NCI-H748 treated with DMSO at 0.1 percent for 48 hours (cell line): ENCODE measurements around the gene GAPDH.
"Not testable (repeated sequence)": the region's sequence is repeated elsewhere in the genome, so short reads cannot be mapped to it uniquely, and the experiment has no call there.

Experiments
- DNase-seq: peaks from one replicate; lab custom pipeline; 2025; lab: John Stamatoyannopoulos, UW

The GAPDH gene

DNA sequence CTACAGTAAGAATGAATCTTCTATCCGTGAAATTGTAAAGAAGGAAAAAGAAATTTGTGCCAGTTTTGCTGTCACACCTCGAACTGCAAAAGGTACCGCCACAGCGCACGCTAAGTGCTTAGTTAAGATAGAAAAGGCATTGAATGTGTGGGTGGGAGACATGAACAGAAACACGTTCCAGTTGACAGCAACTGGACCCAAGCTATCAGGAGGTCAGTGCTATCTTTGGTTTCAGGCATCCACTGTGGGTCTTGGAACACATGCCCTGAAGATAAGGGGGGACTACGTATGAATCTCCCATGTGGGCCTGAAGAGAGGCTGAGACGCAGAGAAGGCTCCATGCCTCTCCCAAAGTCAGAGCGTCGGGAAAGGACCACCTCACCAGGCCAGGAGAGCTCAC is 11.7 kb downstream of the GAPDH start:
- DNase-seq, result no peak

DNA sequence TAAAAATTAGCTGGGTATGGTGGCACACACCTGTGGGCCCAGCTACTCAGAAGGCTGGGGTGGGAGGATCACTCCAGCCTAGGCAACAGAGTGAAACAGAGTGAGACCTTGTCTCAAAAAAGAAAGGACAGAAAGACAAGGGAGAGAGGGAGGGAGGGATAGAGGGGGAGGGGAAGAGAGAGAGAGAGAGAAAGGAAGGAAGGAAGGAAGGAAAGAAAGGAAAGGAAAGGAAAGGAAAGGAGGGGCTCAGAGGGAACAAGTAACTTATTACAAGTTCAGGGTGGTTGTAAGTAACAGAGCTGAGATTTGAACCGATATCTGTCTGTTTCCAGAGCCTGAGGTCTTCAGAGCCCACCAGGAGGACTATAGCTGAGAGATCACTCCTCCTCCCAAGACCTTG is 13.2 kb downstream of the GAPDH start:
- no peak for DNase-seq

DNA sequence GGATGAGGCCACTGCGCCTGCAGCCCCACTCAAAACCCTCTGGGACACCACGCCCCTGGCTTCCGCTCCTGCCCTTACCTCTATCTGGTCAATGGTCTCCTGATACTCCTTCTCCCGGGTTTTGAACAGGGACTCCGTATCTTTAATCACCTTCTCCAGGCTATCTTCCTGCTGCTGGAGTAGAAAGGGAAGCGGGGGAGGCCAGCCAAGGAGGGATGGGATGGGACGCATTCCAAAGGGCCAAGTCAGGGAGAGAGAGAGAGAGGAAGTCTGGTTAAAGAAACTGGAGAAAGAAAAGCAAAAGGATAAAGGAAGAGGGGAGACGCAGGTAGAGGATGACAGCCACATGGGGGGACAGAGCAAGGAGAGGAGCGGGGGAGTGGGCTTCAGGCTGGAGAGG is 13.7 kb downstream of the GAPDH start:
- DNase-seq, result no peak

DNA sequence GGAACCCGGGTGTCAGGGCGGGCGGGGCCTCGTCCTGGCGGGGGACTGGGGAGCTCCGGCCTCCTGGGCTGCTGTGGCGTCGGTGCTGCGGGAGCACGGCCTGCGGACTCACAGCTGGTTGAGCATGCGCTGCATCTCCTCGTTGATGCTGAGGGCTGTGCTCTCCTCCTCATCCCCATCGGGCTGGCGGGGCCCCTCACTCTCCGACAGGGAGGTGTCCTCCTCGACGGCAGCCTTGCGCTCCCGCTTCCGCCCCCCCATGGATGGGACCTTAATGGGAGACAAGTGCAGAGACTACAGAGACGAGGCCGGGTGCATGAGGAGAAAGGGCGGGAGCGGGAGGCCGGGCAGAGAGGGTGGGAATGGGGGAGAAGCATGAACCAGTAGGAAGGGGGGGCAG is 14.2 kb downstream of the GAPDH start:
- no peak for DNase-seq

DNA sequence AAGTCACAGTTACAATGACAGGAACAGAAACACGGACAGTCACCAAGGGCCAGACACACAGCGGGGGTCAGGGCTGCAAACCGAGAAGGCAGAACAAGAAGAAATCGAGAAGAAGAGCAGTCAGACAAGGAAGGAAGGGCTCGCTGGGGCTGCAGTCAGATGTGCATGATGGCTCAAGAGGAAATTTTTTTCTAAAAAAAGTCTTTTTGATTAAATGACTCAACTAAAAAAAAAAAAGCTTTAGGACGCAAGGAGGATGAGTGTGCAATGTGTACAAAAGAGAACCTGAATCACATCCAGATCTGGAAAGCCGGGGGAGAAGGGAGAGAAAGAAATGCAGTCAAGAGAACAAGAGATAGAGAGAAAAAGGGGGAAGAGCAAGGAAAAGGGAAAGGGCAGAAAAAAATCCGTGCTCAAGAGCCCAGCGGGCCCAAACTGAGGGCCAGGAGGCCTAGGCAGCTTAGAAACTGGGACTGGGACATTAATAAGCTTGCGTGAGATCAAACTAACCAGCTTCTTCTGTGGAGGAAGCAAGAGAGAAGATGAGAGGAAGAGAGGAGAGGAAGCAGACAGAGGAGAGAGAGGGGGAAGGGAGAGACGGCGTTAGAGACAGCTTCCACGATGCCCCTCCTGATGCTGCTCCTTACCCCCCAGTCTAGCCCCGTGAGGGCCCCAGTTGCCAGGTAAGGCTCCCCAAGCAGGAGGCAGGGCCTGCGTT is 14.8 kb downstream of the GAPDH start:
- no peak for DNase-seq

DNA sequence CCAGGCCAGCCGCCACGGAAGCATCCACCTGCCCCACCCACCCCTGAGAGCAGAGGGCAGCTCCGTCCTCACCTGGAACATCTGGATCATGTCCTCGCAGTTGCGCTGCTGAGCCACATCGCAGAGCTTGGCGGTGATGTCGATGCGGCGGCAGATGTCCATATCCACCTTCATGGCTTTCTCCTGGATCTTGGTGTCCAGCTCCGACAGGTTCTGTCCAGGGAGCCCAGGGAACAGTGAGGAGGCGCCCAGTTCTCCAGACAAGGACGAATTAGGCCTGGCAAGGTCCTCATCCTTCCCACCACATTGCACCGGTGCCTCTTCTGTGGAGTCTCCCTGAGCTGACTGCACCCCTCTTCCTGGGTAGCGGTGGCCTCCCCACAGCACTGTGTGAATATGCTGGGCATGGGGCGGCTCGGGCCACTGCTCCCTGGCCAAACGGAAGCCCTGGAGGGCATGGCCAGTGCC is 15.4 kb downstream of the GAPDH start:
- DNase-seq, result no peak

DNA sequence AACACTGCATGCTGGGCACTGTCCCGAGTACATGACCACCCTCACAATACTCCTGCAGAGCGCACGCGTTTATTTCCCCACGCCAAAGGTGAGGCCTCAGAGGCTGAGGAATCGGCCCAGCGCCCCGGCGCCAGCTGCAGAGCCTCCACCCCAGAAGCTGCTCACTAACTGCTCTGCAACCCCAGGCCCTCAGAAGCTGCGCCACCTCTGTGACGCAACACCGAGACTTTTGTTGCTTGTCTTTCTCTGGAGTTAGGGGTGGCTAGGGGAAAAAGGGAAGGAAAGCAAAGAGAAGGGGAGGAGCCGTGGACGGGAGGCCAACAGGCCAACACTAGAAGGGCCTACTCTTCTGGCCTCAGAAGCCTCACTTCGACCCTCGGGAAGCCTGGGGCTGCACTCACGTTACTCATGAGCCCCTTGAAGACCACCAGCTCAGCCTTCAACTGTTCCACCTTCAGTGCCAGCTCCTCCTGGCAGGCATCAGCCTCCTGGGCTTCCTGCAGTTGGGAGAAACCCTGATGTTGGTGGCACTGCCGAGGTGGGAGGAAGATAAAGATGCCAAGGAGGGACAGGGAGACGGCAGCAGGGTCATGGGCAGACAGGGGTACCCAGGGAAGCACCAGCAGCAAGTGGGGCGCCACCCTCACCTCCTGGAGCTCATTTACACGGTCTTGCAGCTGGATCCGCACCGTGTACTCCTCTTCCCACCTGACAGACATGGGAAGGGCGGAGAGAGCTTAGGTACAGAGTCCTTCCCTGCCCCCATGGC is 16.2 kb downstream of the GAPDH start:
- no peak for DNase-seq

DNA sequence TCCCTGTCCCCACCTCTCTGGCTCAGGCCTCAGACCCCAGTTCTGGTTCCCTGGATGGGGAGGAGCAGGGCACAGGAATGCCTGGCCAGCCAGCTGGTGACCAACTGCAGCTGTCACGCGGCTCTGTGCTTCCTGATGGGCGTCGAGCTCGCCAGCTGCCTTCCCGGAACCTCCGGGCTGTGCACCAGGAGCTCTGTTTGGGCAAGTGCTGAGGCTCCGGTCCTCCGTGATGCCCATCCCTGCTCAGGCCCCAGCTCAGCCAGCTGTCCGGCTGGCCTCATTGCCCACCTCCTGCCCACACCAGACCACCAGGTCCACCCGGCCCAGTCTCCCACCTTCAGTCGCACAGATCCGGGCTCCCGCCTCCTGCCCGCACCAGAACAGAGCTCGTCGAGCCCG is 16.7 kb downstream of the GAPDH start:
- no peak for DNase-seq

DNA sequence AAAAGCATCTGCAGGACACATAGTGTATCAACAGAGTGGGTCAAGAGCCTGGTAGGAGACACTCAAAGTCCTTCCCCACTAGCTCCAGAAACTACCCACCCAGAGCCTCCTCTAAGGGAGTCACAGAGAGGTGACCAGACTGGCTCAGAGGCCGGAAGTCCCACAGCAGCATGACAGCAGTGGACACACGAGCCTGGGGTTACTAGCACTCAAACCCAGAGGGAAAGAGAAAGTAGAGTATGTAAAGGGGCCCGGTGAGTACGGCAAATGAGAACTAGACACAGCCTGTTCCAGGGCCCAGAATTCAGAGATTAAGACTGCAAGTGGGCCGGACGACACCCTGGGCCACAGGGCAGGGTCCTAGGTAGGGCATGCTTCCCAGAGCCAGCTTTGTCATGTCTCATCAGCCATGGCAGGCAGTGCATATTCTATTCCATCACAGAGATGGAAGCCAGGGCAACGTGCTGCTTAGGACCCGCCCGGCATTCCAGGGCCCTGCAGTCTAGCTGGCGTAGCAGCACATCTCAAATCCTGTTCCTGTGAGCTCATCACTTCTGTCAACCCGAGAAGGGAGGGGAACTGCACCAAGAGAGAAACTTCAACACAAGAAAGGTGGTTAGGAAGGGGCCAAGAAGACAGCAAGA is 17.3 kb downstream of the GAPDH start:
- no peak for DNase-seq

DNA sequence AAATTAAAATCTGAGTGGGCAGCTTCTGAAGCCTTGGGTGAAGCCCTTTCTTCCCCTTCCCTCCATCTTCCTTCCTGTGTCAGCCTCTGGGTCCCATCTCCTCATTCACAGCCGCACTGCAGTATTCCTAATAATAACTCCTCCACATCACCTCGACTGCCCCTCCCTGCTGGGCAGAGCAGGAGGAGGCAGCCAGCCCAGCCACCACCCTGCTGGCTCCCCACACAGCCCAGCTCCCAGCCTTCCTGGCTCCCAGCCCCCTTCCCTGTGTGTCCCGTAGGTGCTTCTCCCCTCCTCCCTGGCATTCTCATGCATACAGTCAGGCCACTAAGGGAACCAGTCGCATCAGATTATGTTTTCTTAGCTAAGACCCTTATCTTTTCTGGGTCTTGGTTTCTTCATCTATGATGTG is 17.8 kb downstream of the GAPDH start:
- DNase-seq, result no peak

DNA sequence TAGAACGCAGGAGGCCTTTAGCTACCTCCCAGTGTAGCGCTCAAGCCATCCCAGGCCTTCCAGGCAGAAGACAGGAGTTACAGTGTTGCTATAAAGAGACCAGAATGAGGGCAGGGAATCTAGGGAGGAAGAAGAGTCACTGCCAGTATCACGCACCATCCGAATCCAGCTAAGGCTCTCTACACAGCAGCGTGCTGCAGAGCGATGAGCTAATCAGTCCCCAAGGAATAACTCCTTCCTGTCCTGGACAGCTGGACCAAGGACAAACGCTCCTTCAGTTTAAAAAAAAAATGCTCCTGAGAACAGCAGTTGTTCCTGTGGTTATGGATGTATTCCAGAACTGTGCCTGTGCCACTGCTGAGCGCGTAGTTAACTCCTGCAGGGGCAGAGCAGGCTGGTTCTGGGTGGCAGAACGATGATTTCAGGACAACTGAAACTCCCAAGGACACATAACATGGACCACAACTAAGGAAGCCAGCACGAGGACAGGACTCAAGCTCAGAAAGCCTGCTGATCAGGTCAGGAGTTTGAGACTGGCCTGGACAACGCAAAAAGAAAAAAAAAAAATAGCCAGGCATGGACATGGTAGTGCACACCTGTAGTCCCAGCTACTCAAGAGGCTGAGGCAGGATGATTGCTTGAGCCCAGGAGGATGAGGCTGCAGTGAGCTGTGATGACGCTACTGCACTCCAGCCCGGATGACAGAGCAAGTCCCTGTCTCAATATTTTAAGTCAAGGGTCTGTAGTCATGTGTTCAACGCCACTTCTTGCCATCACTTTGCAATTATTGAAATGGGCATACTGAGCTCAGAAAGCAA is 18.9 kb downstream of the GAPDH start:
- DNase-seq, result no peak

DNA sequence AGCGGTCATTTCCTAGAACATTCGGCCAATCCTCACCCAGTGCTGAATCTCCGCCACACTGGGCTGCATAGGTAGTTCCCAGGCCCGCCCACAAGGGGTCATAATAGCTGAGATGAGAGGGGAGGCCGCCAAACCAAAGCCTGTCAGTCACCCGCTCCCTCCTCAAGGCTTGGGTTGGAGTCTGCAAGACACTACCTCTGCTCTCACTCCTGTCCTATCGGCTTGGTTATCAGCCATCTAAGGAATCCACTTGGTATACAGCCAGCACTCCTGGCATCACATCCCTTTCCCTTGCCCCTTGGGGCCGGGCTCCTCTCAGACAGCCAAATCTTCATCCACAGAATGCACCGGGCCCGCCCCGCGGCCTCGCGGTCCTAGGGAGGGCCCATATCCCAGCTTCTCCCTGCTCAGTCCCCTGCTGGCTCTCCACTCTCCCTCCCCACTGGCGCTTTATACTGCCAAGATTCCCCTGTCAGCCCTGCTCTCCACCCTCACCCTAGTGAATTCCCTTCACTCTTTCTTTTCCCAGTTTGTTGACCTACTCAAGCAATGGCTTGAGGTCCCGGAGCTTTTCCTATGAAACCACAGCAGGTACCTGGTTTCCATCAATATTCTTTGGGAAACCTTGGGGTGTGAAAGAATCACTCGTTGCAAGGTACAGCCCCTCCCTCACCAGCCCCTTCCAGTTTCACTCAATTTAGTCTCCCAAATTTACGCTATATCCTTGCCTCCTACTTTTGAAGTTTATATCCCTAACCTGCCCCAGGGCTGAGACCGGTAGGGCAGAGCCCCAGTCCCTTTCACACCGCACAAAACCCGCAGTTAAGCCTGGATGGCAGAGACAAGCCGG is 20.1 kb downstream of the GAPDH start:
- DNase-seq, result no peak

DNA sequence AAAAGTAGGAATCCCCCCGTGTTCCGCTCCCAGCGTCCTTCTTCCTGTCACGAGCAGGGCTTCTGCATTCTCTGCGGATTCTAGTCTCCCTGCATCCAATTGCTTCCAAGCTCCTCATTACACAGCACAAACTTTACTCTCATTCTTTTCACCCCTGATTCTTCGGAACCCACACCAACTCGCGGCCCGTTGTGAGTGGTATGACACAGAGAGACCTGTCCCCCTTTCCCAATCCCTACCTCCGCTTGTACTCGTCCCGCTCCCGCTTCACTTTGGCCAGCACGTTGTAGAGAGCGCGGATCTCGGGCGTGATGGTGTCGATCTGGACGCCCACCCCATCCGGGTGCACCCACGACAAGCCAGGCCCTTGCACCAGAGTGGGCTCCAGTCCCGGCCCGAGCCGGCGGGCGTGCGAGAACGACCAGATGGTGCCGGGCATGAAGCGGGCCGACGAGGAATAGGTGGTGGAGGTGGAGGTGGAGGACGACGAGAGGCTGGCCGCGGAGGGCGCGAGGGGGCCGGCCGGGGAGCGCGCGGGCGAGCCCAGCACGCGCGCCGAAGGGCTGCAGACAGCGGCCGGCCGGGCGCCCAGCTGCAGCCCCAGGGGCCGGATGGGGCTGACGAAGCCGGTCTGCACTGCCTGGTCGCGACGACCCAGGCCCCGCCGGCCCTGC is 20.8 kb downstream of the GAPDH start:
- no peak for DNase-seq

DNA sequence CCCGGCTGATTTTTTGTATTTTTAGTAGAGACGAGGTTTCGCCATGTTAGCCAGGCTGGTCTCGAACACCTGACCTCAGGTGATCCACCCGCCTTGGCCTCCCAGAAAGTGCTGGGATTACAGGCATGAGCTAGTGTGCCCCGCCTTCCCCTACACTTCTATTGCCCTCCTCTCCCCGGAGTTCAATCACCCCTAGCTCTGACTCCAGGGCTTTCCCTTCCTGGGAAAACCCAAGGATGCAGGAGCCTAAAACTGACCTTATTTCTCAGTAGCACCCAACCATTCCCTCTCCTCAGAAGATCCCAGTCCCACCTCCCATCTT is 22.1 kb downstream of the GAPDH start:
- not testable (repeated sequence) for DNase-seq

DNA sequence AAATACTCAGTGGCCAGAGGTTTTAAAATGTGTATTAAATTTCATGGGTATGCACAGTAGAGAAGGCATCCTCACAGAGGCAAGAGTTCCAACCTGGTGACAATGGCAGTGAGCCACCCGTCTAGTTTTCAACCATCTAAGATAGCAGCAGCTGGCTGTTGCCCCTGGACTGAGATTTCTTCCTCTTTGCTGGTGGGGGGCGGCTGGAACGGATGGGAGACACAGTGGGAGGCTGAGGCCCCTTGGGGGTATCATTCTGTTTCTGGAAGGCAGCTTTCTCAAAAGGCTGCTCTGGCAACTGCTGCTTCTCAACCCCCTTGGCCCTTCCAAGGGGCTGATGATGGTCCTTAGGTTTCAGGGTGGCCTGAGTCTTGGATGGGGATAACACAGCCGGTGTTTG is 22.5 kb downstream of the GAPDH start:
- DNase-seq, result no peak

DNA sequence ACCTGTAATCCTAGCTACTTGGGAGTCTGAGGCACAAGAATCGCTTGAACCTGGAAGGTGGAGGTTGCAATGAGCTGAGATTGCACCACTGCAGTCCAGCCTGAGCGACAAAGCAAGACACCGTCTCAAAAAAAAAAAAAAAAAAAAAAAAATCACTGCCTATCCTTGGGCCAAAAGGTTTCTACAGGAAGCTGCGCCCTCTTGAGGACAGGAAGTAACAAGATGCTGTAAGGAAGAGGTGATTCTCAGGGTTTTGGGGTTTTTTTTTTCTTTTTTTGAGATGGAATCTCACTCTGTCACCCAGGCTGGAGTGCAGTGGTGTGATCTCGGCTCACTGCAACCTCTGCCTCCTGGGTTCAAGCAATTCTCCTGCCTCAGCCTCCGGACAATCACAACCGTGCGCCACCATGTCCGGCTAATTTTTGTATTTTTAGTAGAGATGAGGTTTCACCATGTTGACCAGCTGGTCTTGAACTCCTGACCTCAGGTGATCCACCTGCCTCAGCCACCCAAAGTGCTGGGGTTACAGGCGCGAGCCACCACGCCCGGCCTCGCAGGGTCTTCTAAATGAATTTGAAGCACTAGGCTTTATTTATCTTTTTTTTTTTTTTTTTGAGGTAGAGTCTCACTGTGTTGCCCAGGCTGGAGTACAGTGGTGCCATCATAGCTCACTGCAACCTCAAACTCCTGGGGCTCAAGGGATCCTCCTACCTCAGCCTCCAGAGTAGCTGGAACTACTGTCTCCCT is 23.9 kb downstream of the GAPDH start:
- DNase-seq, result not testable (repeated sequence)

DNA sequence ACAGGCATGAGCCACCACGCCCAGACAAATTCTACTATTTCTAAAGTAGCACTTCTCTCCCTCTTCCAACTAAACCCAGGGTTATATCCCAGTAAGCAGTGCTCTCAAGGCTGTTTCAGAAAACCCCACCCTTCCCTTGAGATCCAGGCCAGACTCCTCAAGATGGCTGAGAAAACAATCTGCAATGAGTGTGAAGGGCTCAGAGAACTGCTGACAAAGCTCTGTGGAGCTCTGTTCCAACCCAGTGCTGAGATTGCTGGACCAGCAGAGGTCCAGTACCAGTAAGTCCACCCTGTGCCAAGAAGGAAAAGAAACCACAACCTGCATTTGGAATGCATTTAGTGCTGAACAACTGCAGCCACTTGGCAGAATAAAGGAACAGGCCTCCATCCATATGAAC is 25.2 kb downstream of the GAPDH start:
- DNase-seq, result no peak

DNA sequence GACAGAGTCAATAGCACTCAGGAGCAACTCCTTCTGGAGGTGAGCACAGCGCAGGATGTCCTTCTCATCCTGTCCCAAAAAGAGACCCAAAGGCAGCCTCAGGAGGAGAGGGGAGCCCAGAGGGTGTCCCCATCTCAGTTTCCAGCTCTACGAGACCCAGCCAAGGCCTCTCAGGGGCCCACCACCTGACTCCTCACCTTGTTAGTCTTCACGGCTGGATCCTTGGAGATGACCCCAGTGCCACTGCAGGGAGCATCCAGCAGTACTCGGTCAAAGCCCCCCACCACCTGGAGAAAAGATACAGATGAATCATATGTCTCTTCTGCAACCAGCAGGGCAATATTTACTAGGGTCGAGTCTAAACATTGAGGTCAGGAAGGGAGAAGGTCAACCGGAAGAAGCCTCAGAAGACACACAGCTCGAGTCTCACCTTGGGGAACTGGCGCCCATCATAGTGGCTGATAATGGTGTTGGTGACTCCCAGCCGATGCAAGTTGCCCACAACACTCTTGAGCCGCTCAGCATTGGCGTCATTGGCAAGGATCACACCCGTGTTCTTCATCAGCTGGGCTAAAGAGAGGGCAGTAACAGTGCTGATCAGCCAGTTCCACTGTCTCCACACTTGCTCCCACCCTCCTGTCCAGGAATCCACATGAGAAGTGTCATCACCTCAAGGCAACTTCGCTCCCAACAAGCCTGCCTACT is 26.3 kb downstream of the GAPDH start:
- no peak for DNase-seq

DNA sequence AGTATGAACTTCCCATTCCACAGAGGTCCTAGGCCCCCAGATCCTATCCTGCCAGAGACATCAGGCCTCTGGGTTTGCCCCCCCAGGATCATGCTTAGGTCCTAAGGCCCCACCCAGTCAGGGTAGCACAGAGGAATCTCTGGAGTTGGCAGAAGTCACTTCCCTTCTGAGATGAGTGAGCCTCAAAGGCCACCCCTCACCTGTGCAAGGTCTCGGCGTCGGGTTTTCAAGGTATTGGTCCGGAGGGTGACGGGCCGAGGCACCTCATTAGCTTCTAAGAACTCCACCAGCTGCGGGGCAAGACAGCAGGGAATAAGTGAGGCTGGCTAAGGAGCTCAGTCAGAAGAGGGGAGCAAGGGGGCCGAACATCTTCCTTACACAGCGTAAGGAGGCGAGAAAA is 28.6 kb downstream of the GAPDH start:
- DNase-seq, result no peak
